Hepatocyte (in vitro differentiated cells): ENCODE measurements around the gene CNTN4.

ENCODE experiments used
- CTCF ChIP-seq: fragments of 200-600 bp; sonication (generic); IDR thresholded peaks from 2 replicates; pipeline ENCODE4 v1.5.1; 2016; ENCODE audit warnings: antibody characterized with exemption, mild to moderate bottlenecking; ENCODE audit not compliant: poor library complexity
- EZH2 ChIP-seq: fragments of 200-600 bp; sonication (generic); IDR thresholded peaks from 2 replicates; pipeline ENCODE4 v1.6.1; 2016; ENCODE audit warnings: antibody characterized with exemption, mild to moderate bottlenecking, borderline replicate concordance

- no peak for TF ChIP-seq CTCF
- TF ChIP-seq EZH2, result no peak
Observed at GRCh38 chr3:2536575-2536974, 437.9 kb downstream of the CNTN4 start.
